IMR-90 (cell line): Measurements from ENCODE around the gene MUC7. TPM values are rescaled to one million over a fixed set of nuclear protein-coding genes. Genes with fewer than 3 reads are reported as not detected.

ENCODE experiments used
- ATAC-seq: fragments of 200-7000 bp; cut with Tn5 transposase; 2 replicates; pipeline ENCODE4 v1.9.1; 2020; ENCODE audit warnings: low read depth, mild to moderate bottlenecking, moderate library complexity
- BruUV-seq: library from RNA; stranded (reverse); fragments of 400-500 nt; replicated peaks from 2 replicates; lab custom pipeline; 2021; lab: Mats Ljungman, UMichigan
- CTCF ChIA-PET: fragments of 300-600 bp; formaldehyde crosslinking; extraction: SDS; loops from one replicate; lab custom pipeline; 2021; ENCODE audit warnings: antibody characterized with exemption; lab: Yijun Ruan, JAX
- POLR2A ChIA-PET: fragments of 300-600 bp; sonication (Branson Sonifier 250); formaldehyde crosslinking; loops from one replicate; lab custom pipeline; 2022; ENCODE audit warnings: antibody characterized with exemption; ENCODE audit not compliant: unreplicated experiment; lab: Charles Lee
- DNase-seq: peaks from one replicate; pipeline ENCODE4 v3.0.0; 2013
- H2AFZ ChIP-seq: replicated peaks from 2 replicates; pipeline ENCODE3; 2013; ENCODE audit warnings: low read length, mild to moderate bottlenecking; ENCODE audit not compliant: poor library complexity
- H2AK5ac ChIP-seq: 2 replicates; pipeline ENCODE4 v1.6.1; 2013; ENCODE audit warnings: low read depth, low read length, inconsistent platforms
- H2AK9ac ChIP-seq: replicated peaks from 2 replicates; pipeline ENCODE3; 2013; ENCODE audit warnings: mild to moderate bottlenecking, low read depth, low read length, moderate library complexity; ENCODE audit not compliant: poor library complexity
- H2BK120ac ChIP-seq: 2 replicates; pipeline ENCODE4 v1.6.1; 2013; ENCODE audit warnings: low read depth, low read length, inconsistent platforms
- H2BK15ac ChIP-seq: 3 replicates; pipeline ENCODE4 v1.6.1; 2013; ENCODE audit warnings: low read depth, low read length, inconsistent platforms
- H2BK20ac ChIP-seq: 2 replicates; pipeline ENCODE4 v1.6.1; 2013; ENCODE audit warnings: low read depth, mild to moderate bottlenecking, inconsistent platforms, low read length, moderate library complexity
- H2BK5ac ChIP-seq: 2 replicates; pipeline ENCODE4 v1.6.1; 2013; ENCODE audit warnings: mild to moderate bottlenecking, low read depth, low read length, inconsistent platforms; ENCODE audit not compliant: poor library complexity, severe bottlenecking
- H3K14ac ChIP-seq: replicated peaks from 2 replicates; pipeline ENCODE4 v1.6.1; 2013; ENCODE audit warnings: low read depth, low read length, inconsistent platforms
- H3K18ac ChIP-seq: 2 replicates; pipeline ENCODE4 v1.6.1; 2013; ENCODE audit warnings: low read depth, low read length, control low read depth
- H3K23ac ChIP-seq: 2 replicates; pipeline ENCODE4 v1.6.1; 2013; ENCODE audit warnings: low read depth, low read length, inconsistent platforms
- H3K27ac ChIP-seq: 2 replicates; pipeline ENCODE4 v1.5.1; 2013; ENCODE audit warnings: mild to moderate bottlenecking, control low read depth, low read length; ENCODE audit not compliant: insufficient read depth
- H3K27me3 ChIP-seq: 2 replicates; pipeline ENCODE4 v1.6.1; 2013; ENCODE audit warnings: low read length; ENCODE audit not compliant: control insufficient read depth, insufficient read depth
- H3K36me3 ChIP-seq: 2 replicates; pipeline ENCODE4 v1.6.1; 2013; ENCODE audit warnings: low read length, mixed read lengths; ENCODE audit not compliant: control insufficient read depth, insufficient read depth
- H3K4ac ChIP-seq: 2 replicates; pipeline ENCODE4 v1.6.1; 2013; ENCODE audit warnings: low read depth, low read length, inconsistent platforms
- H3K4me1 ChIP-seq: 2 replicates; pipeline ENCODE4 v1.6.1; 2013; ENCODE audit warnings: low read length, mixed read lengths; ENCODE audit not compliant: control insufficient read depth, insufficient read depth
- H3K4me2 ChIP-seq: 2 replicates; pipeline ENCODE4 v1.6.1; 2013; ENCODE audit warnings: low read depth, mild to moderate bottlenecking, control low read depth, low read length, moderate library complexity
- H3K4me3 ChIP-seq: 2 replicates; pipeline ENCODE4 v1.5.1; 2013; ENCODE audit warnings: low read depth, mild to moderate bottlenecking, control low read depth, low read length, moderate library complexity; ENCODE audit not compliant: insufficient read depth
- H3K56ac ChIP-seq: 2 replicates; pipeline ENCODE4 v1.6.1; 2013; ENCODE audit warnings: low read length, inconsistent platforms; ENCODE audit not compliant: insufficient read depth; ENCODE audit errors: extremely low read depth
- H3K79me1 ChIP-seq, 2 experiments: 2 replicates each; pipeline ENCODE4 v1.6.1; 2013; ENCODE audit warnings: low read length in 2 of 2, inconsistent platforms in 1 of 2, low read depth in 1 of 2
- H3K9ac ChIP-seq: 2 replicates; pipeline ENCODE4 v1.6.1; 2013; ENCODE audit warnings: low read depth, low read length, control low read depth
- H3K9me1 ChIP-seq: 2 replicates; pipeline ENCODE4 v1.6.1; 2013; ENCODE audit warnings: low read length, inconsistent platforms; ENCODE audit not compliant: insufficient read depth
- H3K9me3 ChIP-seq: 2 replicates; pipeline ENCODE4 v1.6.1; 2013; ENCODE audit warnings: low read length; ENCODE audit not compliant: control insufficient read depth, insufficient read depth
- H4K20me1 ChIP-seq: 2 replicates; pipeline ENCODE4 v1.6.1; 2013; ENCODE audit warnings: low read length, inconsistent platforms; ENCODE audit not compliant: insufficient read depth
- H4K5ac ChIP-seq: 2 replicates; pipeline ENCODE4 v1.6.1; 2013; ENCODE audit warnings: mild to moderate bottlenecking, low read depth, low read length, control low read depth
- H4K8ac ChIP-seq, 2 experiments: 2 replicates each; pipeline ENCODE4 v1.6.1; 2013; ENCODE audit warnings: low read depth in 2 of 2, low read length in 2 of 2, control low read depth in 1 of 2, inconsistent platforms in 1 of 2
- H4K91ac ChIP-seq: 2 replicates; pipeline ENCODE4 v1.6.1; 2013; ENCODE audit warnings: low read depth, low read length, inconsistent platforms; ENCODE audit not compliant: insufficient read depth
- BHLHE40 ChIP-seq: fragments of 150-350 bp; IDR thresholded peaks from 2 replicates; pipeline ENCODE4 v1.6.1; 2016; ENCODE audit warnings: mild to moderate bottlenecking, low read depth, low read length
- MAFK ChIP-seq: IDR thresholded peaks from 2 replicates; pipeline ENCODE4 v1.6.1; 2012; ENCODE audit warnings: low read depth, low read length, improper control_type of control experiment
- MAZ ChIP-seq: IDR thresholded peaks from 2 replicates; pipeline ENCODE4 v1.6.1; 2012; ENCODE audit warnings: low read depth, mild to moderate bottlenecking, low read length, improper control_type of control experiment, moderate library complexity, borderline replicate concordance
- NFE2L2 ChIP-seq: fragments of 150-350 bp; IDR thresholded peaks from 2 replicates; pipeline ENCODE4 v1.6.1; 2016; ENCODE audit warnings: low read depth, mild to moderate bottlenecking, low read length
- POLR2A ChIP-seq: IDR thresholded peaks from 2 replicates; pipeline ENCODE4 v1.6.1; 2012; ENCODE audit warnings: mild to moderate bottlenecking, low read depth, low read length
- RAD21 ChIP-seq: IDR thresholded peaks from 2 replicates; pipeline ENCODE4 v1.6.1; 2012; ENCODE audit warnings: low read length, improper control_type of control experiment
- RCOR1 ChIP-seq: IDR thresholded peaks from 2 replicates; pipeline ENCODE4 v1.6.1; 2012; ENCODE audit warnings: mild to moderate bottlenecking, low read length, improper control_type of control experiment; ENCODE audit not compliant: insufficient replicate concordance
- RFX5 ChIP-seq: IDR thresholded peaks from 2 replicates; pipeline ENCODE4 v1.8.0; 2012; ENCODE audit warnings: low read depth, mild to moderate bottlenecking, low read length, moderate library complexity
- WGBS, 2 experiments: methylation state at CpG; one replicate each; pipeline versions ENCODE4 v1.1.5 to v1.1.7; 2013; ENCODE audit warnings: missing lambda C conversion rate in 2 of 2; ENCODE audit not compliant: insufficient read length in 1 of 2; ENCODE audit errors: extremely low coverage in 2 of 2; 5-methylcytosine and 5-hydroxymethylcytosine counted together
- dilution Hi-C: fragments of 300-500 bp; cut with HindIII; formaldehyde crosslinking; loops from one replicate; pipeline ENCODE4 v1.14.3; 2018; ENCODE audit warnings: low sequenced_read_pairs; ENCODE audit not compliant: unreplicated experiment
- in situ Hi-C: fragments of 300-500 bp; cut with MboI; formaldehyde crosslinking; loops from 3 replicates; pipeline ENCODE4 v1.14.3; 2019; ENCODE audit warnings: low sequenced_read_pairs, inconsistent platforms, mixed read lengths
- intact Hi-C: fragments of 100-400 bp; cut with micrococcal nuclease; formaldehyde crosslinking; loops from 2 replicates; pipeline ENCODE4 v1.10.0; 2022
- polyA plus RNA-seq, 3 experiments: library from polyadenylated mRNA; depleted of rRNA; stranded (reverse); fragments of >200 nt; gene quantifications; 2 replicates each; pipeline ENCODE4 v1.2.3, GENCODE V29; 2012; ENCODE audit warnings: low replicate concordance in 1 of 3
- total RNA-seq: library from RNA; depleted of rRNA; stranded (reverse); fragments of >200 nt; gene quantifications from 2 replicates; pipeline ENCODE4 v1.2.3, GENCODE V29; 2012
- TF ChIP-seq, protein P1 (sequence below): conservative IDR thresholded peaks from 2 replicates; pipeline ENCODE4 v1.5.1; 2012; ENCODE audit warnings: mild to moderate bottlenecking, low read depth, low read length, improper control_type of control experiment
- TF ChIP-seq, protein P2 (sequence below): fragments of 150-350 bp; IDR thresholded peaks from 2 replicates; pipeline ENCODE4 v1.6.1; 2016; ENCODE audit warnings: low read depth, mild to moderate bottlenecking, low read length, moderate library complexity, borderline replicate concordance
- TF ChIP-seq, protein P3 (sequence below): fragments of 150-350 bp; IDR thresholded peaks from 2 replicates; pipeline ENCODE4 v1.6.1; 2017; ENCODE audit warnings: mild to moderate bottlenecking, antibody characterized with exemption, low read length, low read depth

Gene MUC7
- total and polyA plus RNA-seq, 2 of the 4 experiments (the other 2 are of a cell fraction), result not detected

DNA sequence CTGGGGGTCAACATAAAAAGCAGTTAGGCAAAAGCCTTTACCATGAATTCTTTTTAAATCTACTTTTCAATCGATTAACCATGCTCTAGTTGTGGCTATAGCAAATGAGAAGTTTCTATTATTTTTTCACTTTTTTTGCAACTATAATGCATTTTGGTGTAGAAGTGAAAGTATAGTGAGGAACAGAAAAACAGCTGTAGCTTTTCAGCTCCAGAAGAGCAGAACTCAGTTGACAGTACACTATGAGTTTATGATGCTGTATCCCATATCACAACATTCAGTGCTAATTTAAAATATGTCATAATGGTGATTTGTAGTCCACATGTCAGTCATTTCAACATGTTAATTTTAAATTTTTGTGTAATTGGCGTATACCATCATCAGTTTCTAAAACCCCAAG, 8.7 kb upstream of the MUC7 start:
- Histone ChIP-seq H3K4me3 (no peak overlapping the region), H3K18ac (no peak overlapping the region), H3K23ac (no peak overlapping the region), H4K8ac (no peak overlapping the region), H3K4me1 (no peaks in the 10 kb centered on the region), H4K91ac (no peak overlapping the region), H2BK120ac (no peak overlapping the region), H3K36me3 (no peaks in the 10 kb centered on the region), H3K9ac (no peak overlapping the region), H4K20me1 (no peaks in the 10 kb centered on the region), H3K9me1 (no peaks in the 10 kb centered on the region), H2AFZ (no peak overlapping the region), H3K56ac (no peak overlapping the region), H2BK20ac (no peak overlapping the region), H3K27ac (no peak overlapping the region), H2AK9ac (no peak overlapping the region), H4K5ac (no peak overlapping the region), H3K27me3 (no peaks in the 10 kb centered on the region), H3K4me2 (no peak overlapping the region), H3K4ac (no peak overlapping the region), H2BK15ac (no peak overlapping the region), H2AK5ac (no peak overlapping the region), H2BK5ac (no peak overlapping the region), H3K79me1 (no peaks in the 10 kb centered on the region), H3K9me3 (no peaks in the 10 kb centered on the region), H3K14ac (no peak overlapping the region)
- BruUV-seq, result no TSS peak
- TF ChIP-seq POLR2A (no peak), RFX5 (no peak), MAFK (no peak), RCOR1 (no peak), BHLHE40 (no peak), RAD21 (no peak), MAZ (no peak), NFE2L2 (no peak)
- TF ChIP-seq, protein P1, sequence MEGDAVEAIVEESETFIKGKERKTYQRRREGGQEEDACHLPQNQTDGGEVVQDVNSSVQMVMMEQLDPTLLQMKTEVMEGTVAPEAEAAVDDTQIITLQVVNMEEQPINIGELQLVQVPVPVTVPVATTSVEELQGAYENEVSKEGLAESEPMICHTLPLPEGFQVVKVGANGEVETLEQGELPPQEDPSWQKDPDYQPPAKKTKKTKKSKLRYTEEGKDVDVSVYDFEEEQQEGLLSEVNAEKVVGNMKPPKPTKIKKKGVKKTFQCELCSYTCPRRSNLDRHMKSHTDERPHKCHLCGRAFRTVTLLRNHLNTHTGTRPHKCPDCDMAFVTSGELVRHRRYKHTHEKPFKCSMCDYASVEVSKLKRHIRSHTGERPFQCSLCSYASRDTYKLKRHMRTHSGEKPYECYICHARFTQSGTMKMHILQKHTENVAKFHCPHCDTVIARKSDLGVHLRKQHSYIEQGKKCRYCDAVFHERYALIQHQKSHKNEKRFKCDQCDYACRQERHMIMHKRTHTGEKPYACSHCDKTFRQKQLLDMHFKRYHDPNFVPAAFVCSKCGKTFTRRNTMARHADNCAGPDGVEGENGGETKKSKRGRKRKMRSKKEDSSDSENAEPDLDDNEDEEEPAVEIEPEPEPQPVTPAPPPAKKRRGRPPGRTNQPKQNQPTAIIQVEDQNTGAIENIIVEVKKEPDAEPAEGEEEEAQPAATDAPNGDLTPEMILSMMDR, result no peak
- TF ChIP-seq, protein P2, sequence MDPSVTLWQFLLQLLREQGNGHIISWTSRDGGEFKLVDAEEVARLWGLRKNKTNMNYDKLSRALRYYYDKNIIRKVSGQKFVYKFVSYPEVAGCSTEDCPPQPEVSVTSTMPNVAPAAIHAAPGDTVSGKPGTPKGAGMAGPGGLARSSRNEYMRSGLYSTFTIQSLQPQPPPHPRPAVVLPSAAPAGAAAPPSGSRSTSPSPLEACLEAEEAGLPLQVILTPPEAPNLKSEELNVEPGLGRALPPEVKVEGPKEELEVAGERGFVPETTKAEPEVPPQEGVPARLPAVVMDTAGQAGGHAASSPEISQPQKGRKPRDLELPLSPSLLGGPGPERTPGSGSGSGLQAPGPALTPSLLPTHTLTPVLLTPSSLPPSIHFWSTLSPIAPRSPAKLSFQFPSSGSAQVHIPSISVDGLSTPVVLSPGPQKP, result no peak
- TF ChIP-seq, protein P3, sequence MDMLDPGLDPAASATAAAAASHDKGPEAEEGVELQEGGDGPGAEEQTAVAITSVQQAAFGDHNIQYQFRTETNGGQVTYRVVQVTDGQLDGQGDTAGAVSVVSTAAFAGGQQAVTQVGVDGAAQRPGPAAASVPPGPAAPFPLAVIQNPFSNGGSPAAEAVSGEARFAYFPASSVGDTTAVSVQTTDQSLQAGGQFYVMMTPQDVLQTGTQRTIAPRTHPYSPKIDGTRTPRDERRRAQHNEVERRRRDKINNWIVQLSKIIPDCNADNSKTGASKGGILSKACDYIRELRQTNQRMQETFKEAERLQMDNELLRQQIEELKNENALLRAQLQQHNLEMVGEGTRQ, result no peak
- ATAC-seq (no peak), DNase-seq (no peak)
- in situ Hi-C loops, result no loop called here
- ChIA-PET CTCF (no interaction called here), POLR2A (no interaction called here)
- dilution Hi-C loops, result no loop called here
- WGBS, 2 experiments, result no CpG with 5 or more reads among the region's 2 CpGs
- intact Hi-C loops, result no loop called here
